Ramos (cell line): ENCODE data around the gene LRRC59.

ENCODE experiments used
- in situ Hi-C: fragments of 300-500 bp; cut with MboI; formaldehyde crosslinking; loops from one replicate; pipeline ENCODE4 v1.14.3; 2022; ENCODE audit warnings: low sequenced_read_pairs; ENCODE audit not compliant: unreplicated experiment

LRRC59 gene

GRCh38 chr17:50363217-50364060 is 33.9 kb downstream of the LRRC59 start:
- in situ Hi-C loops, result no loop called here

- in situ Hi-C loops, result no loop called here
Measured at GRCh38 chr17:50362661-50363060, 34.7 kb downstream of the LRRC59 start.

GRCh38 chr17:50361561-50362480 is 35.5 kb downstream of the LRRC59 start:
- in situ Hi-C loops, result no loop called here

- in situ Hi-C loops, result no loop called here
Measured at GRCh38 chr17:50360486-50361115, 36.7 kb downstream of the LRRC59 start.

GRCh38 chr17:50359998-50360461 is 37.3 kb downstream of the LRRC59 start:
- in situ Hi-C loops, result no loop called here

- in situ Hi-C loops, result no loop called here
Measured at GRCh38 chr17:50359005-50359699, 38.2 kb downstream of the LRRC59 start.

GRCh38 chr17:50358177-50358576 is 39.1 kb downstream of the LRRC59 start:
- in situ Hi-C loops, result no loop called here

GRCh38 chr17:50356892-50357510 is 40.3 kb downstream of the LRRC59 start:
- in situ Hi-C loops, result no loop called here

- in situ Hi-C loops, result no loop called here
Measured at GRCh38 chr17:50356418-50356817, 40.9 kb downstream of the LRRC59 start.

GRCh38 chr17:50355701-50356341 is 41.5 kb downstream of the LRRC59 start:
- in situ Hi-C loops, result no loop called here

- in situ Hi-C loops, result no loop called here
Measured at GRCh38 chr17:50355336-50355700, 42.0 kb downstream of the LRRC59 start.

GRCh38 chr17:50354776-50355175 is 42.5 kb downstream of the LRRC59 start:
- in situ Hi-C loops, result no loop called here

GRCh38 chr17:50354198-50354597 is 43.1 kb downstream of the LRRC59 start:
- in situ Hi-C loops, result no loop called here

- in situ Hi-C loops, result no loop called here
Measured at GRCh38 chr17:50353600-50354195, 43.6 kb downstream of the LRRC59 start.

- in situ Hi-C loops, result no loop called here
Measured at GRCh38 chr17:50352693-50353599, 44.4 kb downstream of the LRRC59 start.

- in situ Hi-C loops, result no loop called here
Measured at GRCh38 chr17:50352072-50352692, 45.1 kb downstream of the LRRC59 start.

- in situ Hi-C loops, result no loop called here
Measured at GRCh38 chr17:50350733-50351132, 46.6 kb downstream of the LRRC59 start.
